SU-DHL-6 (cell line): Measurements from ENCODE around the gene COPS3.

Experiments used
- CTCF ChIP-seq: fragments of 200-600 bp; sonication (generic); IDR thresholded peaks from one replicate; pipeline ENCODE4 v1.5.1; 2017; ENCODE audit warnings: antibody characterized with exemption, mild to moderate bottlenecking, low read length, moderate library complexity; ENCODE audit not compliant: insufficient read depth, poor library complexity, severe bottlenecking
- EZH2phosphoT487 ChIP-seq: fragments of 200-600 bp; sonication (generic), shearing (Covaris generic); conservative IDR thresholded peaks from 2 replicates; pipeline ENCODE4 v1.6.1; 2018; ENCODE audit warnings: mild to moderate bottlenecking, antibody characterized with exemption, low read length, moderate library complexity, mixed read lengths

- TF ChIP-seq CTCF, result no peak
- TF ChIP-seq EZH2phosphoT487, result no peak
These were observed 19.9 kb upstream of the COPS3 start for GRCh38 chr17:17300624-17301568.
